GM19023 (cell line): Measurements from ENCODE around the gene AUTS2.

Experiments used
- ATAC-seq: cut with Tn5 transposase; IDR thresholded peaks from one replicate; pipeline ENCODE4 v1.9.1; 2021; ENCODE audit warnings: mild to moderate bottlenecking, moderate library complexity; ENCODE audit not compliant: unreplicated experiment

Gene AUTS2

GRCh38 chr7:70678621-70679251, 1080.5 kb downstream of the AUTS2 start:
- ATAC-seq: no peak

GRCh38 chr7:70679661-70680060, 1081.4 kb downstream of the AUTS2 start:
- no peak for ATAC-seq

GRCh38 chr7:70680306-70680705, 1082.0 kb downstream of the AUTS2 start:
- ATAC-seq: no peak

- ATAC-seq: no peak
These were observed 1082.6 kb downstream of the AUTS2 start for GRCh38 chr7:70680743-70681468.

DNA sequence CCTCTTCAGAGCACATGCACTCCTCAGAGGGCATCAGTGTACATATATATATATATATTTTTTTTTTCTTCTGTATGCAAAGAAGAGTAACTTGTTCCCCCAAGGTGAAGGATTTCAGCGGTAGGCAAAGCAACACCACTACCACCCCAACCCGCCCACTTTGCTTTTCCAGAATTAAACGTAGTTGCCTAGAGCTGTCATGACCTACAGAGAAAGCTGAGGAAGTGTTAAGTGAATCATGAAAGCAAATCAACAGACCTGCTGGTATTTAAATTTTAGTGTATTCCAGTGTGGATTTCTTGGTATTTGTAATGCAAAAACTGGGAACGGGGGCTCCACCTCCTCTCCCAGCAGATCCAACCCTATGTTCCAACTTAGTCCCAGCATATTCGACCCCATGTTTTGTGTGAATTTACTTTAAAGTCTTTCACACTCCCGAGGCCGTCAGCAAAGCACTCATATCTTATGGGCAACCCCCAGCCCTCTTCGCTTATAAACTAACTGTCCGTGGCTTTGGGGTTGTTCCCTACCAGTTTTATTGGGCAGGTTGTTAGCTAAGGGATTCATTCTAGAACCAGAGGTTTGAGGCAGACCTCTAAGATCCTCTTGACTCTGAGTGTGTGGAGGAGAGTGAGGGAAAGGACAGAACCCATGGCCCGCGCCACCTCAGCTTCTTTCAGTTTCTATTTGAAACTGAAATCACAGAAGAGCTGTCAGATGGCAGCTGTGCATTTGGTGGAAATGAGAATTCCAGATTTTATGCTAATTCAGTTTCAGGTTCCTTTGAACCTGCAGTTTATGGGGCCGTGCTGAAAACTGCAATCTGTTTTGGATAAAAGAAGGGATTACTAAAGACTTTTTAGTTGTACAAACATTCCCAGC, 1083.4 kb downstream of the AUTS2 start:
- peak; percentile 82 for ATAC-seq

- no peak for ATAC-seq
These were observed 1085.9 kb downstream of the AUTS2 start for GRCh38 chr7:70684173-70684572.

DNA sequence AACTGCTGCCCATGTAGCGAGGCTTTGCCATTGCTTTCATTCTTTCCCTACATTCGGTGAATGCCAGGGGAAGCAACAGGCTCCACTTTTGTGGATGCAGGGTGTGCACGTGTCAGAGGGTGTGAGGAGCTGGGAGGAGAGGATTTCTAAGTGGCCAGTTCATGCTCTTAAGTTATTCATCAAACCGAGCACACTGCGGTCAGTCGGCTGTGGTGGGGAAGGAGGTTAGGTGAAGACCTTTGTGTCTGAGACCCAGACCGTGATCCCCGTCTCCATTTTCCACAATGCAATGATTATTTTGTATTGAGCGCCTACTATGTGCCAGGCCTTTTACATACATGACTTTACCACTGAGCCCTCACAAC, 1095.0 kb downstream of the AUTS2 start:
- no peak for ATAC-seq

DNA sequence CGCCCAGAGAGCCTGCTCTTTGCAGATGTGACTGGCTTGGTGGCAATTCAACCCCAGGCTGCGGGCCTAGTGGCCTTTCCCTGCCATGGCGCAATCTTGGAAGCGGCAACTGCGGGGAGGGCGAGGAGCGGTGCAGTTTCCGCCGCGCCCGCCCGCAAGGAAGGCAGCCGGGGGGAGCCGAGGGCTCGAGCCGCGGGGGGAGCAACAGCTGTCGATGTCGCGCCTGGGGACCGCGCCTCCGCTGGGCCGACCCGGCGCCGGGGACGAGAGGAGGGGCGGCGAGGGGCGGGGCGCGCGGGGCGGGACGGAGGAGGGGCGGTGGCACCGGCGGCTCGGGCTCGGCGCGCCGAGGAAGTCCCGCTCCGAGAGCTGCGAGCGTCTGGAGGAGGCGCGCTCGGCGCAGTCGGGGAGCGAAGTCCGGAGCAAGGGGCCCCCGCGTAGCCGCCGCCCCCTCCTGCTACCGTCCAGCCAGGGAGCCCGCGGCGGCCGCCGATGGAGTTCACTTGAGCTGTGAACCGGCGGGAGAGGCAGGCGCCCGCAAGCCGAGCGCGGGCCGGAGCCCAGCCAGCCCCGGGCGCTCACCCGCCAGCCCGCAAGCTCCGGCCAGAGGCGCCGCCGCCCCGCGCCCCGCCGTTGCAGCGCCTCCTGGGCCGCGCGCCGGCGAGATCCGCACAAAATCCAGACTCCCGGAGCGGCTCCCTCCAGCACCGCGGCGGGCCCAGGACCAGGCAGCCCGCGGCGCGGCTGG, 1095.6 kb downstream of the AUTS2 start:
- ATAC-seq: peak; percentile 67

- ATAC-seq: peak; percentile 43
These were observed 1096.2 kb downstream of the AUTS2 start for GRCh38 chr7:70694434-70694970.

- no peak for ATAC-seq
These were observed 1096.9 kb downstream of the AUTS2 start for GRCh38 chr7:70694971-70695794.

DNA sequence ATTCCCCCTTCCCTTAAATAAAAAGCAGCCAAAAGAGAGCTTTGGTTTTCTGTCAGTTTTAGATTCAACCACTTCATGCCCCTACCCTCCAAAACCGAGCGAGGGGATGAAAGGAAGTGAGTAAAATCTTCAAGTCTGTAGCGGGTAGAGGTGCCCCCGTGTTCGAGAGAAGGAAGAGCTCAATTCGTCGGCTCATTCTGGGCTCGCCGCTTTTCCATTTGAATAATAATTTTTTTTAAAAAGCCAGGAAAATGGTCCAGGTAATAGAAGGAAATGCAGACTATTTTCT, 1097.5 kb downstream of the AUTS2 start:
- ATAC-seq: no peak

DNA sequence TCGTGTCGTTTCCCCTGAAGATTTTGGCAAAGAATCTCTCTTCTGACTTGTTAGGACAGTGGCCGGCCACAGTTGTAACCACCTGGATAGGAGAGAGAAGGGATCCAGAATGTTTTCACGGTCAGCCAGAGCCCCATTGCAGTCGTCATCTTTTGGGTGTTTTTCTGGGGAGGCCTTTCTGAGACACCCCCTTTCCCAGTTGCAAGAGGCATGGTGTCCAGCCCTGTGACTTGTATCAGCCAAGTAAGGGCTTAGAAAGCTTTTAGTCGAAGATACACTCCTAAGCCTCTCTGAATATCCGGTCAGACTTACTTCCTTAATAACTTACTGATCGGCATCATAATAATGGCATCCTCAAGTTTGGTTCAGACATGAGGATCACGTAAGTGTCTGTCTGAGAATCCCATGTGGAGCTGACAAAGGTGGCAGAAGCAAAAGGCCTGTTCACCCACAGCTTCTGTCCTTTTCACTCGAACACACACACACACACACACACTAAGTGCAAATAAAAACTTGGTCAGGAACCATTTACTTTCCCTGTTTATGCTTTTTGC, 1098.0 kb downstream of the AUTS2 start:
- no peak for ATAC-seq

DNA sequence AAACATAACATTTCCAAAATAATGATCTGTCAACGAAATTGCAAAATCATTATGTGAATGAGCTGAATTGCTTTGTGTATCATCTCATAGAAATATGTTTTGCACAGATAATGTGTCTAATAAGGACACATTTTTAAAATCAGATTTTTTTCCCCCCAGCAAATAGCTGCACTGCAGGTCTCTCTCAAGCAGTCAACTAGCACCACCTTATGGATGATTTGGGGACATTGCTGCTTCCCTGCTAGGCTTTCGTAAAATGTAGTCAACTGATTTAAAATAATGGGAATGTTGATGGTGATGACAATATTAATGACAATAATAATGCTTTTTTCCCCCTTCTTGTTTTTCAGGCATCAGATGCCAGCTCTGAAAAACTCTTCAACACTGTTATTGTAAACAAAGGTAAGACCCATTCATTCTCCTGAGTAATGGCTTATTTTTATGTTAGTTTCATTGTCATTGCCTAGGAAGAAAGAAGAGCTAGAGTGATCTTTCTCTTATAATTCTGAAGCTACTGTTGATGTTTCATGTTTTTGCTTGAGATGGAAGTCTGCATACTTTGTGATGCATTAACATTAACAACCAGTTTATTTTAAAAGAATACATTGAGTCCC, 1100.1 kb downstream of the AUTS2 start:
- no peak for ATAC-seq

DNA sequence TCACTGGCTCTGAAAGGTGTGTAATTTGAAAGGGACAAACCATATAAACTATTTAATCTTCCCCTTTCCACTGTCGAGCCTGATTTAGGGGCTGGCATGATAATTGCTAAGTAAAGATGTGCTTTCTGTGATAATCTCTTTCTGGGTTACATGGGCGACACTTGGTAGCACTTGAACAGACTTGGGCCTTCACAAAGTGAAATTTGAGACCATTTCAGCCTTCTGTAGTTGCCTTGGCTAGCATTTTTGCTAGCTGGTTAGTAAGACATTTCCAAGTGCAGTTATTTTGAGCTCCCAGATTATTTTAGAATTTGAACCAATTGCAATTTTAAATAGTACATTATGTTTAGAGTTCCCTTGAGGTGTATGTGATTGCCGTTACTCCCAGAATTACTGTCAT, 1101.0 kb downstream of the AUTS2 start:
- ATAC-seq: no peak

DNA sequence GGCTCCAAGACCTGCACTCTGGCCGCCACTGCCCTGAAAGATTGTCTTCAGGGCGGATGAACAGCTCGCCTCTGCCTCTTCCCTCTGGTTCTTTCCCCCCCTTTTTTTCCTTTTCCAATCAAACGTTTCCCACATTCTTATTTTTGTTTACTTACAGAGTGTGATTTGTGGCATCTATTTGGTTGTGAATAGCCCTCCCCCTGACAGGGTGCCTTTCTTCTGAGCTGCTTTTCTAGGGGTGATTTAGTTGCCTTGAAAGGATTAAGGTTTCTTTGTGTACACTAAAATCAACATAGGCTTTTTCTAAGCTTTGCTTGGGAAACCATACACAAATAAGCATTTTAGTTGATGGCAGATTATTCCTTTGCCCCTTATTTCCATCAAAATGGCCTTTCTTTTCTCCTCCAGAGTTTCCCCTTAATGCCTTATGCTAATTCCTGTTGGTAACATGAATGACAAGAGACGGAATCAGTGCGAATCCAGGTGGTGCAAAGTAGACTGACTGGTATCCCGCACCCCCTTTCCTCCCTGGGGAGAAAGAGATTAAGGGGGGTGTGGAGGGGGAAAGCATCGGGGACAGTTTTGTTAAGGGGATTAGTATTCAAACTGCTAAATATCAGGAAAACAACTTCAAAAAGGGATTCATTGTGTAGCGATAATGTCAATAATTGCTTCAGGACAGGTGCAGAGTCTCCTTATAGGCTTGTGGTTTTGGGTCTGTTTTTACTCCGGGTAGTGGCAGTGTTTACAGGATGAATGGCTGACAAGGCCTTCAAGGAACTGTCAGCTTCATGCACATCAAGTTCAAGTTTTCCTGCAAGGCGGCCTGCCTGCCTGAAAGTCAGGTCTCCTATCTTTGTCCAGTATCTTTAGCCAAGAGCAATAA, 1102.0 kb downstream of the AUTS2 start:
- ATAC-seq: no peak

GRCh38 chr7:70700941-70701425, 1102.7 kb downstream of the AUTS2 start:
- no peak for ATAC-seq

- ATAC-seq: no peak
These were observed 1103.2 kb downstream of the AUTS2 start for GRCh38 chr7:70701477-70701876.

DNA sequence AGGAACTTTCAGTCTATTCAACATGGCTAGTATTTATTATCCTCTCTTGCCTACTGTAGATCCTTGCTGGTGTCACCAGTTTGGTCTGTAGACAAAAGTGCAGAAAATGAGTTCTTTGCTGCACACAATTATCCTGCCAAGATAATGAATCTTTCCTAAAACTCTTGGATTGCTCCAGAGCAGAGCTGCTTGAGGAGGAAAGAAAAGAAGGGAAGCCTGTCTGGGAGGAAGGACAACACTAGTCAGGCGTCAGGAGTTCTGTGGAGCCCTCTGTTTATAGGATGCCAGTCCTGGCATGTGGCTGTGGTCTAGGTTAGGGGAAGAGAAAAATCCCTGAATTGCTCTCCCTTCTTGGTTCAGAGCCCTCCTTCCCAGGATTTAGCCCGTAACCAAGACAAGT, 1103.7 kb downstream of the AUTS2 start:
- ATAC-seq: no peak
